ENCODE data around the gene KATNB1.
"Not testable (repeated sequence)": the region's sequence is repeated elsewhere in the genome, so short reads cannot be mapped to it uniquely, and the experiment has no call there.

The KATNB1 gene

GRCh38 chr16:57775661-57776469 is 40.3 kb downstream of the KATNB1 start:
- no peak for DNase-seq

GRCh38 chr16:57778658-57779057 is 43.1 kb downstream of the KATNB1 start:
- no peak for DNase-seq

GRCh38 chr16:57779836-57780235 is 44.3 kb downstream of the KATNB1 start:
- not testable (repeated sequence) for DNase-seq

- DNase-seq, result no peak
These were observed 45.8 kb downstream of the KATNB1 start for GRCh38 chr16:57781349-57781740.

- DNase-seq, result peak; percentile 32
These were observed 46.4 kb downstream of the KATNB1 start for GRCh38 chr16:57781741-57782606.

- not testable (repeated sequence) for DNase-seq
These were observed 47.1 kb downstream of the KATNB1 start for GRCh38 chr16:57782607-57783055.

GRCh38 chr16:57783116-57783515 is 47.5 kb downstream of the KATNB1 start:
- DNase-seq, result no peak

GRCh38 chr16:57783883-57784282 is 48.3 kb downstream of the KATNB1 start:
- DNase-seq, result no peak

- DNase-seq, result no peak
These were observed 48.8 kb downstream of the KATNB1 start for GRCh38 chr16:57784334-57784733.

GRCh38 chr16:57785385-57785784 is 49.8 kb downstream of the KATNB1 start:
- no peak for DNase-seq

GRCh38 chr16:57785924-57786323 is 50.4 kb downstream of the KATNB1 start:
- no peak for DNase-seq

GRCh38 chr16:57786632-57787518 is 51.3 kb downstream of the KATNB1 start:
- DNase-seq, result no peak

- DNase-seq, result no peak
These were observed 51.9 kb downstream of the KATNB1 start for GRCh38 chr16:57787519-57787905.

- no peak for DNase-seq
These were observed 52.8 kb downstream of the KATNB1 start for GRCh38 chr16:57788252-57788841.

GRCh38 chr16:57788951-57789350 is 53.4 kb downstream of the KATNB1 start:
- no peak for DNase-seq

GRCh38 chr16:57791195-57791892 is 55.8 kb downstream of the KATNB1 start:
- DNase-seq, result no peak

- no peak for DNase-seq
These were observed 56.4 kb downstream of the KATNB1 start for GRCh38 chr16:57791893-57792461.

- DNase-seq, result no peak
These were observed 59.4 kb downstream of the KATNB1 start for GRCh38 chr16:57794849-57795430.

GRCh38 chr16:57795431-57795878 is 59.9 kb downstream of the KATNB1 start:
- DNase-seq, result no peak

GRCh38 chr16:57796014-57796413 is 60.4 kb downstream of the KATNB1 start:
- DNase-seq, result not testable (repeated sequence)

GRCh38 chr16:57797216-57797525 is 61.6 kb downstream of the KATNB1 start:
- no peak for DNase-seq

All from right forelimb (tissue), 1 donor.